Testis (tissue), 3 donors: Measurements from ENCODE around the gene MRPL37. TPM values are rescaled to one million over a fixed set of nuclear protein-coding genes. Genes with fewer than 3 reads are reported as not detected.
"Not testable (repeated sequence)": the region's sequence is repeated elsewhere in the genome, so short reads cannot be mapped to it uniquely, and the experiment has no call there.

ENCODE experiments used
- DNase-seq: peaks from one replicate; pipeline ENCODE4 v3.0.0-alpha.2; 2019
- H3K27ac ChIP-seq, 2 donors: fragments of 200-600 bp; sonication (generic); one replicate each; pipeline ENCODE4 v1.5.1; 2019
- H3K27me3 ChIP-seq: fragments of 200-600 bp; sonication (generic); one replicate; pipeline ENCODE4 v1.5.1; 2019
- H3K36me3 ChIP-seq: fragments of 200-600 bp; sonication (generic); one replicate; pipeline ENCODE4 v1.5.1; 2017; ENCODE audit warnings: low read depth; ENCODE audit errors: missing control alignments
- H3K4me1 ChIP-seq: fragments of 200-600 bp; sonication (generic); one replicate; pipeline ENCODE4 v1.5.1; 2019
- H3K4me3 ChIP-seq, 2 donors: fragments of 200-600 bp; sonication (generic); one replicate each; pipeline ENCODE4 v1.5.1; 2017 to 2019
- H3K9me3 ChIP-seq: fragments of 200-600 bp; sonication (generic); one replicate; pipeline ENCODE4 v1.5.1; 2017
- POLR2A ChIP-seq: fragments of 450-650 bp; IDR thresholded peaks from one replicate; pipeline ENCODE4 v1.6.1; 2017; ENCODE audit warnings: antibody characterized with exemption, mild to moderate bottlenecking, moderate library complexity
- WGBS, 2 donors: methylation state at CpG; one replicate each; pipeline ENCODE4 v1.1.5; 2018; 5-methylcytosine and 5-hydroxymethylcytosine counted together
- intact Hi-C: fragments of 100-400 bp; cut with DNase I; formaldehyde crosslinking; loops from one replicate; pipeline ENCODE4 v1.15.1; 2023; ENCODE audit warnings: low total_unique reads
- polyA plus RNA-seq: library from polyadenylated mRNA; stranded (reverse); fragments of 350-450 nt; fragmentation: Illumina TruSeq; extraction: RNeasy Lipid Tissue Mini Kit (QIAGEN cat#74804); gene quantifications from one replicate; pipeline ENCODE4 v1.2.3, GENCODE V29; 2014; ENCODE audit warnings: low read depth, low replicate concordance; ENCODE audit not compliant: insufficient read depth
- total RNA-seq, 2 donors: library from RNA; depleted of rRNA; stranded (reverse); fragments of >200 nt; gene quantifications; one replicate each; pipeline ENCODE4 v1.2.3, GENCODE V29; 2016
- TF ChIP-seq, protein P1 (sequence below), 3 experiments: fragments of 450-650 bp in 2 of 3; fragments of 200-600 bp in 1 of 3; sonication (generic) in 1 of 3; IDR thresholded peaks; one replicate each; pipeline ENCODE4 v1.5.1; 2016 to 2019; ENCODE audit warnings: antibody characterized with exemption in 3 of 3, mild to moderate bottlenecking in 2 of 3, moderate library complexity in 1 of 3

Gene MRPL37
- total and polyA plus RNA-seq, 3 donors from 2014 or later: 74.2 to 91.4 (median 89.1) TPM

DNA sequence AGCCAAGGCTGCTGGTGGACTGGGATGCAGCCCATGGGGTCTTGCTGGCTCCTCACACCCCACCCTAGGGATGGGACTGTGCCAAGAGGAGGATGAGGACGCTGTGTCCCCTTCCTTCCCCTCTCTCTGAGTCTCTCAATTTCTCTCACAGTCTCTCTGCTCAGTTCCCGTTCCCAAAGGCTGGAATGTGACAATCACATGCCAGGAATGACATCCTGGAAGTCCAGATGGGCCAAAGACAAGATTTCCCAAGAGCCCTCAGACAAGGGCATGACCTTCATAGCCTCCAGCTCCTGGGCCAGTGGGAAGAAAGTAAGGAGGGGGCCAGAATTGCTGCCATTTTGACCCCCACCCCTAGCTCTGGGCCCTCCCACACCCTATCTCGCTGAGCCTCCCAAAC, 39.6 kb upstream of the MRPL37 start:
- intact Hi-C loops: no loop called here
- no peak for TF ChIP-seq POLR2A
- TF ChIP-seq, protein P1, sequence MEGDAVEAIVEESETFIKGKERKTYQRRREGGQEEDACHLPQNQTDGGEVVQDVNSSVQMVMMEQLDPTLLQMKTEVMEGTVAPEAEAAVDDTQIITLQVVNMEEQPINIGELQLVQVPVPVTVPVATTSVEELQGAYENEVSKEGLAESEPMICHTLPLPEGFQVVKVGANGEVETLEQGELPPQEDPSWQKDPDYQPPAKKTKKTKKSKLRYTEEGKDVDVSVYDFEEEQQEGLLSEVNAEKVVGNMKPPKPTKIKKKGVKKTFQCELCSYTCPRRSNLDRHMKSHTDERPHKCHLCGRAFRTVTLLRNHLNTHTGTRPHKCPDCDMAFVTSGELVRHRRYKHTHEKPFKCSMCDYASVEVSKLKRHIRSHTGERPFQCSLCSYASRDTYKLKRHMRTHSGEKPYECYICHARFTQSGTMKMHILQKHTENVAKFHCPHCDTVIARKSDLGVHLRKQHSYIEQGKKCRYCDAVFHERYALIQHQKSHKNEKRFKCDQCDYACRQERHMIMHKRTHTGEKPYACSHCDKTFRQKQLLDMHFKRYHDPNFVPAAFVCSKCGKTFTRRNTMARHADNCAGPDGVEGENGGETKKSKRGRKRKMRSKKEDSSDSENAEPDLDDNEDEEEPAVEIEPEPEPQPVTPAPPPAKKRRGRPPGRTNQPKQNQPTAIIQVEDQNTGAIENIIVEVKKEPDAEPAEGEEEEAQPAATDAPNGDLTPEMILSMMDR (IDR thresholded peaks at IDR 0.05): no peak
- no peaks in the 10 kb centered on the region for H3K36me3 ChIP-seq
- no peak overlapping the region for H3K4me3 ChIP-seq
- DNase-seq: no peak
- WGBS, 2 donors: 66 to 67% methylated on average over 2 to 3 of the region's 3 CpGs
- no peaks in the 10 kb centered on the region for H3K9me3 ChIP-seq
- H3K27me3 ChIP-seq: no peaks in the 10 kb centered on the region
- no peaks in the 10 kb centered on the region for H3K4me1 ChIP-seq
- no peak overlapping the region for H3K27ac ChIP-seq

DNA sequence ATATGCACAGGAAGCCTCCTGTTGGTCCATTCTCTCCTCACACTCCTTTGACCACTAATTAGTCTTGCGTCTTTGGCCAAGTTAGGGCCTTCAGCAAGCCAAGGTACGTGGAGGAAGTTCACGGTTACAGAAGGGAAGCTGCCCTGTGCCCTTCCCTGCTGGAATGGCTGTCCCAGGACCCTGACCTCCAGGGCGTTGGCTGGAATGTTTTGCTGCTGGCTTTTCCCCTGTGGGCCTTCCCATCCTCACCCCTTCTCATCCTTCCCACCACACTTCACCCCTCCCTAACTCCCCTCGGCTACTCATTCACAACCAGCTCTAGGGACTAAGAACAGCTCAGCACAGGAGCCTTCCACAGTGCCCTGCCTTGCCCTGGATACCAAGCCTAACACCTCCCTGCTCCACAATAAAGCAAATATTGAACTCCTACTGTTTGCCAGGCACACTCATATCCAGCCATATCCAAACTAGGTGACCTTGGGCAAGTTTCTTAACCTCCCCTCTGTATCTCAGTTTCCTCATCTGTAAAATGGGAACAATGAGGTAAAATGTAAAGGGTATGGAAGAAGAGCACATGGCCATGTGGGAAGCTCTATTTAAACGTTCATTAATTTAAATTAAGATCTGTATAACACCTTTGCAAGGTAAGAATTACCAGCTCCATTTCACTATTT, 38.3 kb upstream of the MRPL37 start:
- no peaks in the 10 kb centered on the region for H3K9me3 ChIP-seq
- no peaks in the 10 kb centered on the region for H3K36me3 ChIP-seq
- H3K4me3 ChIP-seq: no peak overlapping the region
- no peaks in the 10 kb centered on the region for H3K4me1 ChIP-seq
- no peaks in the 10 kb centered on the region for H3K27me3 ChIP-seq
- WGBS, 2 donors: 66 to 77% methylated on average over 6 of the region's 6 CpGs
- H3K27ac ChIP-seq: no peak overlapping the region
- no peak for DNase-seq
- TF ChIP-seq POLR2A: no peak
- TF ChIP-seq, protein P1 (IDR thresholded peaks at IDR 0.05): no peak
- intact Hi-C loops: no loop called here

DNA sequence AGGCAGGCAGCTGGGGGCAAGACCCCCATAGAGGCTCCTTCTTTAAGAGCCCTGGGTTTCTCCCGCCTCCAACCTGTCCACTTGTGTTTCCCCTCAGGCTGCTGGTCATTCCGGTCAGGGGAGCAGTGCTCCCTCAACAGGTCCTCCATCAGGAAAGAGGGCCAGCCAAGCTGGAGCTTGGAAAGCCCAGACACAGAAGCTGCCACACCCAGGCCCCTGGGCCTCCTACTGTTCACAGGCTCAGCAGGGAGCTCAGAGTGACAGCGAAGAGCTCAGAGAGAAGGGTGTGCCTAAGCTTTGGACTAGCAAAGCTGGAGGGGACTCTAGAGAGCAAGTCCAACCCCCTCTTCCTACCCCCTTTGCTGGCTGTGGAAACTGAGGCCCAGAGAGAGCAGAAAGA, 36.9 kb upstream of the MRPL37 start:
- no peak for DNase-seq
- no peaks in the 10 kb centered on the region for H3K4me1 ChIP-seq
- H3K36me3 ChIP-seq: no peaks in the 10 kb centered on the region
- WGBS, 2 donors: 90 to 100% methylated on average over 1 to 3 of the region's 3 CpGs
- no peak overlapping the region for H3K27ac ChIP-seq
- TF ChIP-seq, protein P1 (IDR thresholded peaks at IDR 0.05): no peak
- TF ChIP-seq POLR2A: no peak
- no peaks in the 10 kb centered on the region for H3K27me3 ChIP-seq
- H3K9me3 ChIP-seq: no peaks in the 10 kb centered on the region
- intact Hi-C loops: no loop called here
- H3K4me3 ChIP-seq: no peak overlapping the region

DNA sequence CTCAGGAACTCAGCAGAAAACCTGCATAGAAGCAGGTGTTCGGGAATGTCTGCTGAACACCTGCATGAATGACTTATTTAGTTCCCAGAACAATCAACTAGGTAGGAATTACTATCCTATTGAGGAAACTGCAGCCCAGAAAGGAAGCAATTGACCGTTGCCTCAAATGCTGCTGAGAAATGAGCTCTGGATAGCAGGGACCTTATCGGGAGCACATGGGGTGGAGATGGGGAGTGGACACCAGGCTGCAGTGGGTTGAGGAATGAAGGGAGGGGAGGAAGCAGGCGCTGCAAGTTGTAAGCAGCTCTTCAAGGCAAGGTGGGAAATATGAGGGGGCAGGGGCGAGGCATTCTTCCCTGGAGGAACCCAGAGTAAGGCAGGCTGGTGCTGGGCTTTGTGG, 36.4 kb upstream of the MRPL37 start:
- Histone ChIP-seq H3K27me3 (no peaks in the 10 kb centered on the region), H3K4me3 (no peak overlapping the region), H3K4me1 (no peaks in the 10 kb centered on the region), H3K9me3 (no peaks in the 10 kb centered on the region), H3K36me3 (no peaks in the 10 kb centered on the region), H3K27ac (no peak overlapping the region)
- WGBS, 2 donors: 89% methylated on average over 5 of the region's 5 CpGs
- TF ChIP-seq, protein P1 (IDR thresholded peaks at IDR 0.05): no peak
- no peak for TF ChIP-seq POLR2A
- no peak for DNase-seq
- intact Hi-C loops: no loop called here

DNA sequence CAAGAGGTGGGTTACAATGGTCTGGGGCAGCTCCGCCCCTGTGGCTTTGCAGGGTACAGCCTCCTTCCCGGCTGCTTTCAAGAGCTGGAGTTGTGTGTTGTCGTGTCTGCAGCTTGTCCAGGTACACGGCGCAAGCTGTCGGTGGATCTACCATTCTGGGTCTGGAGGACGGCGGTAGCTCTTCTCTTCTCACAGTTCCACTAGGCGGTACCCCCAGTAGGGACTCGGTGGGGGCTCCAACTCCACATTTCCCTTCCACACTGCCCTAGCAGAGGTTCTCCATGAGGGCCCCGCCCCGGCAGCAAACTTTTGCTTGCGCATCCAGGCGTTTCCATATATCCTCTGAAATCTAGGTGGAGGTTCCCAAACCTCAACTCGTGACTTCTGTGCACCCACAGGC, 34.8 kb upstream of the MRPL37 start:
- intact Hi-C loops: no loop called here

DNA sequence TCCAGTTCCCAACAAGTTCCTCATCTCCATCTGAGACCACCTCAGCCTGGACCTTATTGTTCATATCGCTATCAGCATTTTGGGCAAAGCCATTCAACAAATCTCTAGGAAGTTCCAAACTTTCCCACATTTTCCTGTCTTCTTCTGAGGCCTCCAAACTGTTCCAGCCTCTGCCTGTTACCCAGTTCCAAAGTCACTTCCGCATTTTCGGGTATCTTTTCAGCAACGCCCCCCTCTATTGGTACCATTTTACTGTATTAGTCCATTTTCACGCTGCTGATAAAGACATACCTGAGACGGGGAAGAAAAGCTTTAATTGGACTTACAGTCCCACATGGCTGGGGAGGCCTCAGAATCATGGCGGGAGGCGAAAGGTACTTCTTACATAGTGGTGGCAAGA, 33.6 kb upstream of the MRPL37 start:
- H3K9me3 ChIP-seq, H3K4me1 ChIP-seq, H3K27ac ChIP-seq, H3K4me3 ChIP-seq, DNase-seq, intact Hi-C loops, H3K36me3 ChIP-seq, H3K27me3 ChIP-seq: not testable (repeated sequence)
- WGBS, 2 donors: 95 to 96% methylated on average over 8 of the region's 8 CpGs

More for the DNA sequence above, 34.8 kb upstream of the MRPL37 start:
- no peak overlapping the region for H3K4me3 ChIP-seq
- H3K36me3 ChIP-seq: no peaks in the 10 kb centered on the region
- no peaks in the 10 kb centered on the region for H3K4me1 ChIP-seq
- WGBS, 2 donors: 93 to 94% methylated on average over 15 of the region's 15 CpGs
- H3K27me3 ChIP-seq: no peaks in the 10 kb centered on the region
- DNase-seq: no peak
- TF ChIP-seq POLR2A: no peak
- TF ChIP-seq, protein P1 (IDR thresholded peaks at IDR 0.05): no peak
- no peak overlapping the region for H3K27ac ChIP-seq
- H3K9me3 ChIP-seq: no peaks in the 10 kb centered on the region
